Neural cell (in vitro differentiated cells): ENCODE results near the gene GABRA6. TPM values are rescaled to one million over a fixed set of nuclear protein-coding genes. Genes with fewer than 3 reads are reported as not detected.

Source experiments
- H2AFZ ChIP-seq: fragments of 200-600, 300-800 bp; sonication (generic), shearing (Covaris generic); 2 replicates; pipeline ENCODE4 v1.6.0; 2014; ENCODE audit warnings: low read depth, mild to moderate bottlenecking, antibody characterized with exemption, low read length, moderate library complexity
- H3F3A ChIP-seq: fragments of 200-600 bp; shearing (Covaris generic); 2 replicates; pipeline ENCODE4 v1.6.1; 2016; ENCODE audit warnings: mild to moderate bottlenecking, moderate library complexity, mixed read lengths, antibody characterized with exemption, low read length; ENCODE audit not compliant: insufficient read depth, poor library complexity, severe bottlenecking
- H3K27ac ChIP-seq: fragments of 200-600, 300-800 bp; sonication (generic), shearing (Covaris generic); 2 replicates; pipeline ENCODE4 v1.5.1; 2014; ENCODE audit warnings: mild to moderate bottlenecking, low read length, moderate library complexity
- H3K27me3 ChIP-seq: fragments of 300-800, 200-600 bp; sonication (generic), shearing (Covaris generic); 2 replicates; pipeline ENCODE4 v1.6.0; 2014; ENCODE audit warnings: mild to moderate bottlenecking, low read depth, low read length, moderate library complexity; ENCODE audit not compliant: insufficient read depth
- H3K36me3 ChIP-seq: fragments of 300-800, 200-600 bp; sonication (generic), shearing (Covaris generic); 2 replicates; pipeline ENCODE4 v1.5.1; 2014; ENCODE audit warnings: mild to moderate bottlenecking, antibody characterized with exemption, low read length, moderate library complexity; ENCODE audit not compliant: insufficient read depth
- H3K4me2 ChIP-seq: fragments of 300-800, 200-600 bp; sonication (generic), shearing (Covaris generic); 2 replicates; pipeline ENCODE4 v1.6.0; 2014; ENCODE audit warnings: mild to moderate bottlenecking, low read length
- H3K4me3 ChIP-seq: fragments of 300-800, 200-600 bp; sonication (generic), shearing (Covaris generic); 2 replicates; pipeline ENCODE4 v1.5.1; 2014; ENCODE audit warnings: mild to moderate bottlenecking, low read length, moderate library complexity
- H3K79me2 ChIP-seq: fragments of 200-600 bp; shearing (Covaris generic); replicated peaks from 2 replicates; pipeline ENCODE4 v1.6.0; 2014; ENCODE audit warnings: mild to moderate bottlenecking, low read length, moderate library complexity; ENCODE audit not compliant: insufficient read depth
- H3K9ac ChIP-seq: fragments of 300-800, 200-600 bp; sonication (generic), shearing (Covaris generic); 2 replicates; pipeline ENCODE4 v1.6.1; 2016; ENCODE audit warnings: mild to moderate bottlenecking, low read length, mixed read lengths
- H3K9me2 ChIP-seq: fragments of 200-600 bp; shearing (Covaris generic); 2 replicates; pipeline ENCODE4 v1.6.1; 2016; ENCODE audit warnings: mild to moderate bottlenecking, low read length, mixed read lengths; ENCODE audit not compliant: insufficient read depth
- H3K9me3 ChIP-seq: fragments of 200-600, 300-800 bp; sonication (generic), shearing (Covaris generic); 2 replicates; pipeline ENCODE4 v1.6.1; 2016; ENCODE audit warnings: mild to moderate bottlenecking, mixed run types, low read length, moderate library complexity, mixed read lengths
- H4K20me1 ChIP-seq: fragments of 200-600 bp; shearing (Covaris generic); 2 replicates; pipeline ENCODE4 v1.6.1; 2016; ENCODE audit warnings: mild to moderate bottlenecking, mixed run types; ENCODE audit not compliant: insufficient read depth
- CTCF ChIP-seq: fragments of 450-650 bp; IDR thresholded peaks from 2 replicates; pipeline ENCODE4 v1.5.1; 2014; ENCODE audit warnings: antibody characterized with exemption, mild to moderate bottlenecking, moderate library complexity; ENCODE audit not compliant: poor library complexity, severe bottlenecking
- EP300 ChIP-seq: fragments of 450-650 bp; conservative IDR thresholded peaks from 2 replicates; pipeline ENCODE4 v1.6.1; 2014; ENCODE audit warnings: antibody characterized with exemption, mild to moderate bottlenecking, moderate library complexity; ENCODE audit not compliant: poor library complexity, severe bottlenecking
- EZH2 ChIP-seq: fragments of 200-600, 300-800 bp; shearing (Covaris generic), sonication (generic); IDR thresholded peaks from 2 replicates; pipeline ENCODE4 v1.6.1; 2014; ENCODE audit warnings: antibody characterized with exemption, low read length, borderline replicate concordance, mild to moderate bottlenecking; ENCODE audit not compliant: insufficient read depth, poor library complexity, severe bottlenecking
- MXI1 ChIP-seq: fragments of 450-650 bp; conservative IDR thresholded peaks from 2 replicates; pipeline ENCODE4 v1.6.1; 2014; ENCODE audit warnings: antibody characterized with exemption, mild to moderate bottlenecking; ENCODE audit not compliant: poor library complexity, severe bottlenecking
- POLR2AphosphoS5 ChIP-seq: IDR thresholded peaks from 2 replicates; pipeline ENCODE4 v1.6.1; 2012
- RAD21 ChIP-seq: fragments of 450-650 bp; conservative IDR thresholded peaks from 2 replicates; pipeline ENCODE4 v1.6.1; 2014; ENCODE audit warnings: antibody characterized with exemption, mild to moderate bottlenecking, moderate library complexity
- SMC3 ChIP-seq: fragments of 450-650 bp; conservative IDR thresholded peaks from 2 replicates; pipeline ENCODE4 v1.6.1; 2014; ENCODE audit warnings: antibody characterized with exemption, mild to moderate bottlenecking, moderate library complexity; ENCODE audit not compliant: poor library complexity
- TAF1 ChIP-seq: IDR thresholded peaks from 2 replicates; pipeline ENCODE4 v1.6.1; 2012; ENCODE audit warnings: low read depth
- polyA plus RNA-seq: library from polyadenylated mRNA; depleted of rRNA; stranded (reverse); fragments of >200 nt; gene quantifications from 2 replicates; pipeline ENCODE4 v1.2.3, GENCODE V29; 2014
- TF ChIP-seq, protein P1 (sequence below): IDR thresholded peaks from 2 replicates; pipeline ENCODE4 v1.6.1; 2012; ENCODE audit warnings: borderline replicate concordance

GABRA6 gene
- polyA plus RNA-seq, 1 donor from 2014 or later, result 2.2 TPM

GRCh38 chr5:161707382-161707781 lies 21.9 kb downstream of the GABRA6 start:
- H3K9me2 ChIP-seq, result no peaks in the 10 kb centered on the region
- no peaks in the 10 kb centered on the region for H3K9me3 ChIP-seq
- H3K4me2 ChIP-seq, result no peak overlapping the region
- H3K27me3 ChIP-seq, result no peaks in the 10 kb centered on the region
- H3K4me3 ChIP-seq, result no peak overlapping the region
- H2AFZ ChIP-seq, result no peak overlapping the region
- no peaks in the 10 kb centered on the region for H3F3A ChIP-seq
- no peaks in the 10 kb centered on the region for H3K79me2 ChIP-seq
- H4K20me1 ChIP-seq, result no peaks in the 10 kb centered on the region
- H3K36me3 ChIP-seq, result no peaks in the 10 kb centered on the region
- H3K27ac ChIP-seq, result no peak overlapping the region
- H3K9ac ChIP-seq, result no peak overlapping the region
- TF ChIP-seq, protein P1, sequence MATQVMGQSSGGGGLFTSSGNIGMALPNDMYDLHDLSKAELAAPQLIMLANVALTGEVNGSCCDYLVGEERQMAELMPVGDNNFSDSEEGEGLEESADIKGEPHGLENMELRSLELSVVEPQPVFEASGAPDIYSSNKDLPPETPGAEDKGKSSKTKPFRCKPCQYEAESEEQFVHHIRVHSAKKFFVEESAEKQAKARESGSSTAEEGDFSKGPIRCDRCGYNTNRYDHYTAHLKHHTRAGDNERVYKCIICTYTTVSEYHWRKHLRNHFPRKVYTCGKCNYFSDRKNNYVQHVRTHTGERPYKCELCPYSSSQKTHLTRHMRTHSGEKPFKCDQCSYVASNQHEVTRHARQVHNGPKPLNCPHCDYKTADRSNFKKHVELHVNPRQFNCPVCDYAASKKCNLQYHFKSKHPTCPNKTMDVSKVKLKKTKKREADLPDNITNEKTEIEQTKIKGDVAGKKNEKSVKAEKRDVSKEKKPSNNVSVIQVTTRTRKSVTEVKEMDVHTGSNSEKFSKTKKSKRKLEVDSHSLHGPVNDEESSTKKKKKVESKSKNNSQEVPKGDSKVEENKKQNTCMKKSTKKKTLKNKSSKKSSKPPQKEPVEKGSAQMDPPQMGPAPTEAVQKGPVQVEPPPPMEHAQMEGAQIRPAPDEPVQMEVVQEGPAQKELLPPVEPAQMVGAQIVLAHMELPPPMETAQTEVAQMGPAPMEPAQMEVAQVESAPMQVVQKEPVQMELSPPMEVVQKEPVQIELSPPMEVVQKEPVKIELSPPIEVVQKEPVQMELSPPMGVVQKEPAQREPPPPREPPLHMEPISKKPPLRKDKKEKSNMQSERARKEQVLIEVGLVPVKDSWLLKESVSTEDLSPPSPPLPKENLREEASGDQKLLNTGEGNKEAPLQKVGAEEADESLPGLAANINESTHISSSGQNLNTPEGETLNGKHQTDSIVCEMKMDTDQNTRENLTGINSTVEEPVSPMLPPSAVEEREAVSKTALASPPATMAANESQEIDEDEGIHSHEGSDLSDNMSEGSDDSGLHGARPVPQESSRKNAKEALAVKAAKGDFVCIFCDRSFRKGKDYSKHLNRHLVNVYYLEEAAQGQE, result no peak
- no peak for TF ChIP-seq TAF1
- TF ChIP-seq EZH2, result no peak

DNA sequence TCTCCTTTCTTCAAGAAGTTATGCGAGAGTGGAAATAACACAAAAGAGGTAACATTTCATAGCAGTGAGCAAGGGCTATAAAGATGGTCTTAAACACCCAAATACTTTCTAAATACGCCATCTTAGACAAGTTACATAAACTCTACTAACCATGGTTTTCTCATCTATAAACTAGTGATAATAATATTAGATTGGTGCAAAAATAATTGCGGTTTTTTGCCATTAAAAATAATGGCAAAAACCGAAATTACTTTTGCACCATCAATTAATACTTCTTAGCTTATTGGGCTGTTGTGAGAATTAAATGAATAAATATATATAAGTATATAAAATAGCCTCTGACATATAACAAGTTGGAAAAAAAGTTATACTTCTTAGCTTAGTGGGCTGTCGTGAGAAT lies 23.7 kb downstream of the GABRA6 start:
- no peaks in the 10 kb centered on the region for H3K27me3 ChIP-seq
- H4K20me1 ChIP-seq, result no peaks in the 10 kb centered on the region
- H3K27ac ChIP-seq, result no peak overlapping the region
- H3K4me3 ChIP-seq, result no peak overlapping the region
- H3K79me2 ChIP-seq, result no peaks in the 10 kb centered on the region
- H2AFZ ChIP-seq, result no peak overlapping the region
- no peaks in the 10 kb centered on the region for H3F3A ChIP-seq
- no peaks in the 10 kb centered on the region for H3K36me3 ChIP-seq
- no peak overlapping the region for H3K9ac ChIP-seq
- no peaks in the 10 kb centered on the region for H3K9me2 ChIP-seq
- H3K4me2 ChIP-seq, result no peak overlapping the region
- H3K9me3 ChIP-seq, result no peaks in the 10 kb centered on the region
- no peak for TF ChIP-seq SMC3
- TF ChIP-seq, protein P1, result no peak

- Histone ChIP-seq H3K79me2 (no peaks in the 10 kb centered on the region), H3K36me3 (no peaks in the 10 kb centered on the region), H3K27ac (no peak overlapping the region), H2AFZ (no peak overlapping the region), H3K4me2 (no peak overlapping the region), H3K27me3 (no peaks in the 10 kb centered on the region), H3K4me3 (no peak overlapping the region), H3K9ac (no peak overlapping the region), H3K9me3 (no peaks in the 10 kb centered on the region), H3F3A (no peaks in the 10 kb centered on the region), H3K9me2 (no peaks in the 10 kb centered on the region), H4K20me1 (no peaks in the 10 kb centered on the region)
- TF ChIP-seq RAD21 (no peak), EZH2 (no peak), MXI1 (no peak), POLR2AphosphoS5 (no peak), SMC3 (no peak), CTCF (no peak), TAF1 (no peak), EP300 (no peak)
- TF ChIP-seq, protein P1, result no peak
Observed at GRCh38 chr5:161713042-161713441, 27.5 kb downstream of the GABRA6 start.
